Hepatocyte (in vitro differentiated cells): ENCODE data around the gene HIVEP1.

ENCODE experiments used
- EZH2 ChIP-seq: fragments of 200-600 bp; sonication (generic); IDR thresholded peaks from 2 replicates; pipeline ENCODE4 v1.6.1; 2016; ENCODE audit warnings: antibody characterized with exemption, mild to moderate bottlenecking, borderline replicate concordance
- EZH2phosphoT487 ChIP-seq: fragments of 200-600 bp; sonication (generic); IDR thresholded peaks from one replicate; pipeline ENCODE4 v1.6.1; 2018; ENCODE audit warnings: antibody characterized with exemption, mild to moderate bottlenecking, low read depth, moderate library complexity; ENCODE audit not compliant: unreplicated experiment, severe bottlenecking
- TF ChIP-seq, protein P1 (sequence below): fragments of 200-600 bp; sonication (generic); IDR thresholded peaks from 2 replicates; pipeline ENCODE4 v1.5.1; 2016; ENCODE audit warnings: antibody characterized with exemption, mild to moderate bottlenecking; ENCODE audit not compliant: poor library complexity

DNA sequence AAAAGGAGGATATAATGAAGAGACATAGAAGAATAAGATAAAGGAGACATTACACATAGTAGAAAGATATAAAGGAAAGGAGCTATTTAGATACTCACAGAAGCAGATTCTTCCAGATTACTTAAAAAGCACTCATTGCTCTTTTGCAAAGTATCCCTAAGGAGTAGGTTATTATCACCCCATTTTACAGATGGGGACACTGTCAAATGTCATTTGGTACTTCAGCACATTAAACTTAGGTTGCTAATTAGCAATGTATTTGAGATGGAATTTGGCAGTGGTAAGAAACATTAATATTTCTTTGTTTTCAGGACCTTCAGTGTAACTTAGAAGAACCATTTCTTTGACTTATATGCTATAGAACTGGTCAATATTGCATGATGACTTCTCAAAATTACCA lies 11.9 kb upstream of the HIVEP1 start:
- TF ChIP-seq, protein P1, sequence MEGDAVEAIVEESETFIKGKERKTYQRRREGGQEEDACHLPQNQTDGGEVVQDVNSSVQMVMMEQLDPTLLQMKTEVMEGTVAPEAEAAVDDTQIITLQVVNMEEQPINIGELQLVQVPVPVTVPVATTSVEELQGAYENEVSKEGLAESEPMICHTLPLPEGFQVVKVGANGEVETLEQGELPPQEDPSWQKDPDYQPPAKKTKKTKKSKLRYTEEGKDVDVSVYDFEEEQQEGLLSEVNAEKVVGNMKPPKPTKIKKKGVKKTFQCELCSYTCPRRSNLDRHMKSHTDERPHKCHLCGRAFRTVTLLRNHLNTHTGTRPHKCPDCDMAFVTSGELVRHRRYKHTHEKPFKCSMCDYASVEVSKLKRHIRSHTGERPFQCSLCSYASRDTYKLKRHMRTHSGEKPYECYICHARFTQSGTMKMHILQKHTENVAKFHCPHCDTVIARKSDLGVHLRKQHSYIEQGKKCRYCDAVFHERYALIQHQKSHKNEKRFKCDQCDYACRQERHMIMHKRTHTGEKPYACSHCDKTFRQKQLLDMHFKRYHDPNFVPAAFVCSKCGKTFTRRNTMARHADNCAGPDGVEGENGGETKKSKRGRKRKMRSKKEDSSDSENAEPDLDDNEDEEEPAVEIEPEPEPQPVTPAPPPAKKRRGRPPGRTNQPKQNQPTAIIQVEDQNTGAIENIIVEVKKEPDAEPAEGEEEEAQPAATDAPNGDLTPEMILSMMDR: no peak
- TF ChIP-seq EZH2: no peak
- TF ChIP-seq EZH2phosphoT487: no peak
